H1 (cell line): ENCODE data around the gene TNFRSF11A. TPM values are rescaled to one million over a fixed set of nuclear protein-coding genes. Genes with fewer than 3 reads are reported as not detected.

ENCODE experiments used
- CBX5 ChIP-seq: fragments of 300-800, 300-1000 bp; sonication (generic); IDR thresholded peaks from 2 replicates; pipeline ENCODE4 v1.7.1; 2016; ENCODE audit warnings: antibody characterized with exemption, low read length, low read depth
- CBX8 ChIP-seq: fragments of 300-800, 300-1000 bp; sonication (generic); IDR thresholded peaks from 2 replicates; pipeline ENCODE4 v1.7.1; 2016; ENCODE audit warnings: low read depth, low read length, borderline replicate concordance
- CEBPB ChIP-seq: IDR thresholded peaks from 2 replicates; pipeline ENCODE4 v1.6.1; 2012; ENCODE audit warnings: low read depth, low read length
- CHD1 ChIP-seq: IDR thresholded peaks from 2 replicates; pipeline ENCODE4 v1.6.1; 2012; ENCODE audit warnings: low read depth, low read length, improper control_type of control experiment
- CHD2 ChIP-seq: IDR thresholded peaks from 2 replicates; pipeline ENCODE4 v1.6.1; 2012; ENCODE audit warnings: low read length, improper control_type of control experiment
- EP300 ChIP-seq, 2 experiments: IDR thresholded peaks; 1 replicate in 1 of 2; 2 replicates in 1 of 2; pipeline ENCODE4 v1.6.1; 2011 to 2012; ENCODE audit warnings: low read depth in 2 of 2, low read length in 2 of 2, mild to moderate bottlenecking in 2 of 2, borderline replicate concordance in 1 of 2, inconsistent platforms in 1 of 2, moderate library complexity in 1 of 2
- GTF2F1 ChIP-seq: IDR thresholded peaks from 2 replicates; pipeline ENCODE4 v1.6.1; 2012; ENCODE audit warnings: low read depth, low read length, improper control_type of control experiment, borderline replicate concordance
- HDAC2 ChIP-seq, 2 experiments: fragments of 300-600 bp in 1 of 2; sonication (generic) in 1 of 2; IDR thresholded peaks; 2 replicates each; pipeline ENCODE4 v1.6.1; 2011 to 2012; ENCODE audit warnings: low read depth in 2 of 2, low read length in 2 of 2, mild to moderate bottlenecking in 2 of 2, moderate library complexity in 2 of 2, borderline replicate concordance in 1 of 2, inconsistent platforms in 1 of 2
- KDM5A ChIP-seq: fragments of 200-600 bp; IDR thresholded peaks from 2 replicates; pipeline ENCODE4 v1.7.1; 2012; ENCODE audit warnings: mild to moderate bottlenecking, low read length, inconsistent platforms, mixed read lengths
- MAFK ChIP-seq: IDR thresholded peaks from 2 replicates; pipeline ENCODE4 v1.6.1; 2012; ENCODE audit warnings: low read depth, mild to moderate bottlenecking, improper control_type of control experiment, low read length
- NRF1 ChIP-seq: IDR thresholded peaks from 2 replicates; pipeline ENCODE4 v1.6.1; 2011; ENCODE audit warnings: mild to moderate bottlenecking, low read depth, low read length, improper control_type of control experiment
- PHF8 ChIP-seq: fragments of 200-600 bp; sonication (generic); conservative IDR thresholded peaks from 2 replicates; pipeline ENCODE4 v1.7.1; 2012; ENCODE audit warnings: low read depth, mild to moderate bottlenecking, inconsistent platforms, low read length, moderate library complexity
- RFX5 ChIP-seq: IDR thresholded peaks from 2 replicates; pipeline ENCODE4 v1.6.1; 2011; ENCODE audit warnings: low read depth, low read length, improper control_type of control experiment, borderline replicate concordance
- SAP30 ChIP-seq: fragments of 300-600 bp; sonication (generic); IDR thresholded peaks from 2 replicates; pipeline ENCODE4 v1.7.1; 2012; ENCODE audit warnings: low read length, moderate library complexity, mild to moderate bottlenecking, inconsistent platforms; ENCODE audit not compliant: insufficient read depth, insufficient replicate concordance
- SP1 ChIP-seq: IDR thresholded peaks from 2 replicates; pipeline ENCODE4 v1.6.1; 2011; ENCODE audit warnings: low read depth, low read length
- SUZ12 ChIP-seq: fragments of 200-600 bp; sonication (generic); IDR thresholded peaks from 2 replicates; pipeline ENCODE4 v1.6.1; 2012; ENCODE audit warnings: mild to moderate bottlenecking, inconsistent platforms, low read length, moderate library complexity, mixed read lengths
- TAF1 ChIP-seq: IDR thresholded peaks from 2 replicates; pipeline ENCODE4 v1.6.1; 2011; ENCODE audit warnings: mild to moderate bottlenecking, low read depth, low read length
- ZNF274 ChIP-seq: IDR thresholded peaks from 2 replicates; pipeline ENCODE4 v1.7.0; 2012; ENCODE audit warnings: low read length, borderline replicate concordance; ENCODE audit errors: extremely low read depth
- polyA plus RNA-seq, 7 experiments: library from polyadenylated mRNA; depleted of rRNA in 3 of 7; stranded (reverse) in 5 of 7; unstranded in 2 of 7; fragments of >200 nt in 5 of 7; fragments of 200-250 nt in 2 of 7; gene quantifications; 1 replicate in 5 of 7; 2 replicates in 1 of 7; 4 replicates in 1 of 7; pipeline versions ENCODE4 v1.2.1 to v1.2.3, GENCODE V29; 2011 to 2013; ENCODE audit warnings: missing spikeins in 2 of 7, mixed read lengths in 2 of 7
- total RNA-seq: library from RNA; stranded (reverse); fragmentation: NEBNext Ultra II Directional; extraction: Animal tissue kit (Norgen Biotek cat#: 25700); gene quantifications from 2 replicates; pipeline ENCODE4 v1.2.1, GENCODE V29; 2021
- TF ChIP-seq, protein P1 (sequence below), 3 experiments: IDR thresholded peaks; 1 replicate in 2 of 3; 2 replicates in 1 of 3; pipeline versions ENCODE4 v1.5.1 to v1.6.1; 2011; ENCODE audit warnings: low read length in 3 of 3, mild to moderate bottlenecking in 3 of 3, inconsistent platforms in 2 of 3, low read depth in 1 of 3, moderate library complexity in 1 of 3; ENCODE audit not compliant: insufficient read depth in 1 of 3; ENCODE audit errors: control extremely low read depth in 1 of 3
- TF ChIP-seq, protein P2 (sequence below): IDR thresholded peaks from 2 replicates; pipeline ENCODE4 v1.6.1; 2012; ENCODE audit warnings: low read length, inconsistent platforms

TNFRSF11A gene
- total and polyA plus RNA-seq, 2 of the 8 experiments (the other 6 are each of a cell fraction or from before 2014, with no cell fraction given) = 8.7 to 10.6 TPM

DNA sequence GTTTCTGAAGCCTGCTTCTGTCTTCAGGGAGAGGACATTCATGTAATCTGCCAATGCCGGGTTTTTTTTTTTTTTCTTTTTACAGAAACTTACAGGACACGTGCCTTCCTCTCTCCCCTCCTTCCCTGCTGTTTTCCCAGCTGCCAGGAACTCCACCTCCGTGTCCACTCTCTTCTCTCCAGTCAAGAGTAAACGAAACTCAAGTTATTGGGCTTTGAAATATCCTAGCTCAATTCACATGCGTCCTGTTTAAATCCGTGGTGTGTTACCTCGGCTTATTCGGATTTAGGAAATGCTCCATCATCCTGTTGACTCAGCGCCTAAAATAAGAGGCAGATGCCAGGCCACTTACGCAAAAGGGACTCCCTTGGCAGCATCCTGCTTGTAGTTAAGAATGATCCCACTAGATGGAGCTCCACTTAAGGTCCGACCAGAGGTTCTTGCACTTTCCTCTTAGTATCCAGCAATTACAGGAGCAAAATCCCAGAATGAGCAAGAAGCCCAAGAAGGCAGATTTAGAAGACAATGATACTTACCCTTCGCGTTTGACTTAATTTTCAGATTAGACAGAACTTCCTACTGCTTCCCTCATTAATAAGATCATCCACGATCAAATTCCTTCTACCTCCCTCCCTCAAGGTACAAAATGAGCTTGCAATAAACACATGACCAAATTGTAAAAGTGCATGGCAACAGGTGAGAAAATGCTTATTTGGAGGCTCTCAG is 100.5 kb downstream of the TNFRSF11A start (continued):
- TF ChIP-seq, protein P1, sequence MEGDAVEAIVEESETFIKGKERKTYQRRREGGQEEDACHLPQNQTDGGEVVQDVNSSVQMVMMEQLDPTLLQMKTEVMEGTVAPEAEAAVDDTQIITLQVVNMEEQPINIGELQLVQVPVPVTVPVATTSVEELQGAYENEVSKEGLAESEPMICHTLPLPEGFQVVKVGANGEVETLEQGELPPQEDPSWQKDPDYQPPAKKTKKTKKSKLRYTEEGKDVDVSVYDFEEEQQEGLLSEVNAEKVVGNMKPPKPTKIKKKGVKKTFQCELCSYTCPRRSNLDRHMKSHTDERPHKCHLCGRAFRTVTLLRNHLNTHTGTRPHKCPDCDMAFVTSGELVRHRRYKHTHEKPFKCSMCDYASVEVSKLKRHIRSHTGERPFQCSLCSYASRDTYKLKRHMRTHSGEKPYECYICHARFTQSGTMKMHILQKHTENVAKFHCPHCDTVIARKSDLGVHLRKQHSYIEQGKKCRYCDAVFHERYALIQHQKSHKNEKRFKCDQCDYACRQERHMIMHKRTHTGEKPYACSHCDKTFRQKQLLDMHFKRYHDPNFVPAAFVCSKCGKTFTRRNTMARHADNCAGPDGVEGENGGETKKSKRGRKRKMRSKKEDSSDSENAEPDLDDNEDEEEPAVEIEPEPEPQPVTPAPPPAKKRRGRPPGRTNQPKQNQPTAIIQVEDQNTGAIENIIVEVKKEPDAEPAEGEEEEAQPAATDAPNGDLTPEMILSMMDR (IDR thresholded peaks at IDR 0.05; ENCODE audit: control extremely low read depth in 1 of 3, insufficient read depth in 1 of 3, low read depth in 1 of 3, low read length in 3 of 3) = peak; percentile 29 to 89 (median 88)
- TF ChIP-seq CHD1 (no peak), EP300 (IDR thresholded peaks at IDR 0.05; ENCODE audit: borderline replicate concordance in 1 of 2, low read depth in 2 of 2, low read length in 2 of 2) (no peak), NRF1 (no peak), HDAC2 (IDR thresholded peaks at IDR 0.05; ENCODE audit: borderline replicate concordance in 1 of 2, low read depth in 2 of 2, low read length in 2 of 2) (no peak), KDM5A (no peak), PHF8 (no peak), TAF1 (no peak; the same call in 1 of the 2 replicates), SUZ12 (no peak), RFX5 (no peak), SAP30 (no peak), CBX8 (no peak), CEBPB (peak; percentile 55; the same call in 1 of the 2 replicates), GTF2F1 (no peak), ZNF274 (no peak), SP1 (no peak), CBX5 (no peak), CHD2 (no peak), MAFK (peak; percentile 78)
- TF ChIP-seq, protein P2, sequence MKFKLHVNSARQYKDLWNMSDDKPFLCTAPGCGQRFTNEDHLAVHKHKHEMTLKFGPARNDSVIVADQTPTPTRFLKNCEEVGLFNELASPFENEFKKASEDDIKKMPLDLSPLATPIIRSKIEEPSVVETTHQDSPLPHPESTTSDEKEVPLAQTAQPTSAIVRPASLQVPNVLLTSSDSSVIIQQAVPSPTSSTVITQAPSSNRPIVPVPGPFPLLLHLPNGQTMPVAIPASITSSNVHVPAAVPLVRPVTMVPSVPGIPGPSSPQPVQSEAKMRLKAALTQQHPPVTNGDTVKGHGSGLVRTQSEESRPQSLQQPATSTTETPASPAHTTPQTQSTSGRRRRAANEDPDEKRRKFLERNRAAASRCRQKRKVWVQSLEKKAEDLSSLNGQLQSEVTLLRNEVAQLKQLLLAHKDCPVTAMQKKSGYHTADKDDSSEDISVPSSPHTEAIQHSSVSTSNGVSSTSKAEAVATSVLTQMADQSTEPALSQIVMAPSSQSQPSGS = peak; percentile 54; the same call in 1 of the 2 replicates
